SW 1271 (cell line): ENCODE measurements around the gene MAP4K3.
"Not testable (repeated sequence)": the region's sequence is repeated elsewhere in the genome, so short reads cannot be mapped to it uniquely, and the experiment has no call there.

Source experiments
- DNase-seq, 2 experiments: peaks; one replicate each; lab custom pipeline; 2025; lab: John Stamatoyannopoulos, UW

The MAP4K3 gene

DNA sequence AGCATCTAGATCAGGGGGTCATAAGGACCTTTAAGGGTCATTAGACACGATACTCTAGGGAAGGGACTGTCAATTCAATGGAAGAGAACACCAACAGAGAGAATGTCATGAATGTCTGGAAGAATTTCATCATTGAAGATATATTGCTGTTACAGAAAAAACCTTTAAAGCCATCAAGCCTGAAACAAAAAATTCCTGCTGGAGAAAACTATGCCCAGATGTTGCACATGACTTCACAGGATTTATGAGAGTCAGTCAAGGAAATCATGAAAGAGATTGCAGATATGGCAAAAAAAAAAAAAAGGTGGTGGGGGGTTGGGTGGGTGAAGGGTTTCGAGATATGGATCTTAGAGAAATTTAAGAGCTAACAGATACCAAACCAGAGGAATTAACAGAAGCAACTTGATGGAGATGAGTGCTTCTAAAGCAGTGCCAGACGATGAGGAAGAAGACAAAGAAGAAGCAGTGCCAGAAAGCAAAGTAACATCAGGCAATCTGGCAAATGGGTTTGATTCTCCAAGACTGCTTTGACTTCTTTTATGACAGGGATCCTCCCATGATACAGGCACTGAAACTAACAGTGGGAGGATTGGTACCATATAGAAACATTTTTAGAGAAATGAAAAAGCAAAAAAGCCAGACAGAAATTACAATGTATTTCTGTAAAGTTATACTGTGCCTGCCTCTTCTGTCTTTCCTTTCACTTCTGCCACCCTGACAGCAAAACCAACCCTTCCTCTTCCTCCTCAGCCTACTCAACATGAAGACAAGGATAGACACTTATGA, 28.5 kb downstream of the MAP4K3 start:
- no peak for DNase-seq

DNA sequence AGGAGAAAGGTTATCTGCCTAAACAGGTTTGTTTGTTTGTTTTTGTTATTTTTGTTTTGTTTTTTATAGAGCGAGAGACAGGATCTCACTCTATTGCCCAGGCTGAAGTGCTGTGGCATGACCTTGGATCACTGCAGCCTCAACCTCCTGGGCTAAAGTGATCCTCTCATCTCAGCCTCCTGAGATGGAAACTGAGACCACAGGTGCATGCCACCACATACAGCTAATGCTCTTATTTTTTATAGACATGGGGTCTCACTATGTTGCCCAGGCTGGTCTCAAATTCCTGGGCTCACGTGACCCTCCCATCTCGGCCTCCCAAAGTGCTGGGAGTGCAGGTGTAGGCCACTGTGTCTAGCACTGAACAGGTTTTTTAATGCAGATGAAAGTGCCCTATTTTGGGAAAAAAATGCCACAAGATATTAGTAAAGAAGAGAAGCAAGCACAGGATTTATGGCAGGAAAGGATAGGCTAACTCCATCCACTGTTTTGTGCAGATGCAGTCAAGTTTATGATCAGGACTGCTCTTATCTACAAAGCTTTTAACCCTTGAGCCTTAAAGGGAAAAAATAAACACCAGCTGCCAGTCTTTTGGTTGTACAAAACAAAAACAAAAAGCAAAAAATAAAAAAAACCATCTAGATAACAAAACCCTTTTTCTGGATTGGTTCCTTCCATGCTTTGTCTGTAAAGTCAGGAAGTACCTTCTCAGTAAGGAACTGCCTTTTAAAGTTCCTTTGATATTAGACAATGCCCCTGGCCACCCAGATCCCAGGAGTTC, 29.4 kb downstream of the MAP4K3 start:
- no peak for DNase-seq

DNA sequence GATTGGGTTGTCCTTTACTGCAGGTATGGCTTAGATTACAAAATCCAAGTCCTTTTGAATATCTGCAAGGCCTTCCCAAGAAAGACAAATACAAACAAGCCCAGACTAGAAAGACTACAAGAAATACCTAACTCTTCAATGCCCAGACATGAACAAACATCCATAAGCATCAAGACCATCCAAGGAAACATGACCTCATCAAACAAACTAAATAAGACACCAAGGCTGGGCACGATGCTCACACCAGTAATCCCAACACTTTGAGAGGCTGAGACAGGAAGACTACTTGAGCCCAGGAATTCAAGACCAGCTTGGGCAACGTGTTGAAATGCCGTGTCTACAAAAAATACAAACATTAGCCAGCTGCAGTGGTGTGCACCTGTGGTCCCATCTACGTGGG, 31.7 kb downstream of the MAP4K3 start:
- no peak for DNase-seq

DNA sequence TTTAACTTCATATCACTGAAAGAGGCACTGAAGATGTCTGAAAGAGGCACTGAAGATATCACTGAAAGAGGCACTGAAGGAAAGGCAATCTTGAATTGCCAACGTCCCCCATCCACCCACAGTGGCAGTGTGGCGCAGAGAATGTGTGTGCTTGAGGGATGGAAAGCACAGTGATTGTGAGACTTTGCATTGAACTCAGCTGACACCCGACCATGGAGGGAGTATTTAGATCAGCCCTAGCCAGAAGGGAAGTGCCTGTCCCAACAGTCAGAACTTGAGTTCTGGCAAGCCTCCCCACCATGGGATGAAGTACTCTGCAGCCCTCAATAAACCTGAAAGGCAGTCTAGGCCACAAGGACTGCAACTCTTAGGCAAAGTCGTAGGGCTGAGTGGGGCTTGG, 33.8 kb downstream of the MAP4K3 start:
- DNase-seq, result no peak

DNA sequence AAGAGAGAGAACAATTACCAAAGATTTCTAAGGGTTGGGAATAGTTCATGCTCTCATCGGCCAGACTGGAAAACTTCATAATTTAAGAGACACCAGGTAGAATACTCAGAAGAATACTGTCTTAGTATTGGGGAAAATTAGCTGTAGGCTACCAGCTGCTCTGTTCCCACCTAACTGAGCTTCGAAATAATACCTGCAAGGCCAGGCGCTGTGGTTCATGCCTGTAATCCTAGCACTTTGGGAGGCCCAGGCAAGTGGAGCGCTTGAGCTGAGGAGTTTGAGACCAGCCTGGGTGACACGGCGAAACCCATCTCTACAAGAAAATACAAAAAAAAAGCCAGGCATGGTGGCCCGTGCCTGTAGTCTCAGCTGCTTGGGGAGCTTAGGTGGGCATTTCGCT, 35.8 kb downstream of the MAP4K3 start:
- DNase-seq, result no peak

DNA sequence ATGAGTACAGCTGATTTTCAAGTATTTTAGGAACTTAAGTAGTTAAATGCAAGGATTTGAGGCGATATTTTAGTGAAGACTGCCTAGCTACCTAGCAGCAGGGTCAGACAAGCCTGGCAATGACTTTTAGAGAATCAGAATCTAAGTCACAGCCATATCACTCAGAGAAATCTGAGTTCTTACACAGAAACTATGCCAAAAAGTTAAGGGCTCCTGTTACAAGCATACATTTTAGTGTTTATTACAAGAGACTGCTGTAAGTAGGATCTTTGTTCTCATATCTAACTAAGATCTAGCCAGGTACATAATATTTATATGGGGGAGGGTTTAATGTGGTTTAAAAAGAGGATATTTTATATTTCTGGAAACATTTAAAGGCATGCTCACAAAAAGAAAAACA, 37.5 kb downstream of the MAP4K3 start:
- no peak for DNase-seq

DNA sequence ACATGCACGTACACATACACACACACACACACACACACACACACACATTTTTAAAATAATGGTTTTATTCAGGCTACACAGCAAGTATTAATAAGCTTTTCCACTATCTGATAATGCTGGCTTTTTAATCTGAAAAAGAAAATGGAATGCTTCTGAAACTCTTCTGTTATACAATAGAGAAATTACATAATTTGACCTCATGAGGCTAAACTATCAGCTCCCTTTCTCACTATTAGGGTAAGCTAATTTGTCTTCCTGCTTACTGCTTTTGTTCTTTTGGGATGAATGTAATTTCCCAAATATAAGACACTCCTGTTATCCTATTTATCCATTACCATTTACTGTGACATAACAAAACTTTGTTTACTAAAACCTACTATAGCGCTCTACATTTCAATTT, 41.8 kb downstream of the MAP4K3 start:
- no peak for DNase-seq

DNA sequence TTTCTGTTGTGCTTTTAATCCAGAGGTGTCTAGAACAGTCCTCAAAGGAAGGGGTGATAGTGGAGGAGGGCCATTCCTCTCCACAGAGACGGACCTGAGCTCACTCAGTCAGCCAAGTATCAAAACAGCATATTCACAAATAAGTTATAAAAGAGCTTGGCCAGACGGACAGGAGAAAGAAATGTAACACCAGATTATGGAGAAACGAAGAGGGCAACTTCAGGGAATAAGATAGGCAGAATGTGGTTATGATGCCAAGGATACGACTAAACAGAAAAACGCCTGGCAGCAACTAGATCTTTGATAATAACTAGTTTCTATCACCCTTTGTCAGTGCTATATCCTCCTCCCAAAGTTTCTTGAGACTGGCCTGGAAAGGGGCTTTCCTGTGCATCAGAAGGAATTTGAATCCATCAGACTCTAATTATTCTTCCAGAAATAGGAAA, 42.5 kb downstream of the MAP4K3 start:
- DNase-seq, result no peak

DNA sequence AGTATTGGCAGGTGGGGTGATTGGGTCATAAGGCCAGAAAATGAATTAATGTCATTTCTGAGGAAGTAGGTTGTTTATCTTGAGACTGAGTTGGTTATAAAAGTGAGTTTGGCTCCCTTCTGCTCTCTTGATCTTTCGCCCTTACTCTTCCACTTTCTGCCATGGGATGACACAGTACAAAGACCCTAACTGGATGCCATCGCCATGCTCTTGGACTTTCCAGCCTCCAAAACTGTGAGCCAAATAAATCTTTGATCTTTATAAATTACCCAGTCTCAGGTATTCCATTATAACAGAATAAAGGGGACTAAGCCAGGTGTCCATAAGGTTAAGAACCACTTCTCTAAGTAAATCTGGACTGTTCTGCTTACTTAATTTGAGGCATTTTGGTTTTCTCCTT, 44.4 kb downstream of the MAP4K3 start:
- no peak for DNase-seq

DNA sequence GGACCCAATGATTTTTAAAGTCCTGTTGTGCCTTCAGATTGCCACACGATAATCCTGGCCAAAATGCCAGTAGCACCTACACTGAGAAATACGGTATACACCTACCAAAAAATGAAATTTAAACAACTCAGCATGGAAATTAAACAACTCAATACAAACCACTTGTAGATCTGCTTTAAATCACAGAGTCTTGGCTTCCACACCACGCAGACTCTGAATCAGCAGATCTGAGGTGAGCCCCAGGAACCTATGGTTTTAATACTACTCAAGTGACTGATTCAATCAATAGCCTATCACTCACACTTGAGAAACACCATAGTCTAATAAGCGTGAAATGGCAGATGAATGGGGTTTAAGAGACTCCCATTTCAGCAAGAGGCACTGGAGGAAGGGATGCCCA, 46.9 kb downstream of the MAP4K3 start:
- no peak for DNase-seq

DNA sequence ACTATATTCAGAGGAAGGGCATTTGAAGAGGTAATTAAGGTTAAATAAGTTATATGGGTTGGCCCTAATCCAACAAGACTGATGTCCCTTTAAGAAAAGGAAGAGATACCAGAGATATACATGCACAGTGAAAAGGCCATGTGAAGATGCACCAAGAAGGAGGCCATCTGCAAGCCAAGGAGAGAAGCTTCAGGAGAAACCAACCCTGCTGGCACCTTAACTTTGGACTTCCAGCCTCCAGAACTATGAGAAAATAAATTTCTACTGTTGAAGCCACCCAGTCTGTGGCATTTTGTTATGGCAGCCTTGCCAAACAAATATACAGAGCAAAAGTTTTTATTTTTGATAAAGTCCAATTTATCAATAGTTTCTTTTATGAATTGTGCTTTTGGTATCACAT, 51.0 kb downstream of the MAP4K3 start:
- DNase-seq, result no peak

DNA sequence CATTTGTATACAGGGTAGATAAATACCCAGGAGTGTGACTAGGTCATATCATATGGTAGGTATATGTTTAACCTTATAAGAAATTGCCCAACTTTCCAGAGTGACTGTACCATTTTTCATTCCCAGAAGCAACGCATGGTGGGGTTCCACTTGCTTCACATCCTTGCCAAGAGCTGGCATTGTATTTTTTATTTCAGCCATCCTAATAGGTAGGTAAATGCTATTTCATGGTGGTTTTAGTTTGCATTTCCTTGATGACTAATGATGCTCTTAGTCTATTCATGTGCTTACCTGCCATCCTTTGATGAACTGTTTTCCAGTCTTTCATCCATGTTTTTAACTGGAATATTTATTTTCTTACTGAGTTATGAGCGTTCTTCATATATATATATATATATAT, 51.9 kb downstream of the MAP4K3 start:
- no peak for DNase-seq

DNA sequence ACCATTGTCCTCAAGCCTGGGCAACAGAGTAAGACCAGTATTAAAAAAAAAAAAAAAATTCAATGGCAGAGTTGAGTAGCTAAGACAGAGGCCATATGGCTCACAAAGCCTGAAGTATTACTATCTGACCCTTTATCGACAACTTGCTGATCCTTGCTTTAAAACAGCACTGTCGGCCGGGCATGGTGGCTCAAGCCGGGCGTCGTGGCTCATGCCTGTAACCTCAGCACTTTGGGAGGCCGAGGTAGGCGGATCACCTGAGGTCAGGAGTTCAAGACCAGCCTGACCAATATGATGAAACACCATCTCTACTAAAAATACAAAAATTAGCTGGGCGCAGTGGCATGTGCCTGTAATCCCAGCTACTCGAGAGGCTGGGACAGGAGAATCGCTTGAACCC, 53.0 kb downstream of the MAP4K3 start:
- not testable (repeated sequence) for DNase-seq

DNA sequence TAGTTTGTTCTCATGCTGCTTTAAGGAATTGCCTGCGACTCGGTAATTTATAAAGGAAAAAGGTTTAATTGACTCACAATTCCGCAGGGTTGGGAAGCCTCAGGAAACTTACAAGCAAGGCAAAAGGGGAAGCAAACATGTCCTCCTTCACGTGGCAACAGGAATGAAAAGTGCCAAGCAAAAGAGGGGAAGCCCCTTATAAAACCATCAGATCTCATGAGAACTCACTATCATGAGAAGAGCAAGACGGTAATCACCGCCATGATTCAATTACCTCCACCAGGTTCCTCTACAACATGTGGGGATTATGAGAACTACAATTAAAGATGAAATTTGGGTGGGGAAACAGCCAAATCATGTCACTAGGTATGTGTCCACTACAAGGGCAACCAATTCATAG, 53.9 kb downstream of the MAP4K3 start:
- DNase-seq, result no peak

DNA sequence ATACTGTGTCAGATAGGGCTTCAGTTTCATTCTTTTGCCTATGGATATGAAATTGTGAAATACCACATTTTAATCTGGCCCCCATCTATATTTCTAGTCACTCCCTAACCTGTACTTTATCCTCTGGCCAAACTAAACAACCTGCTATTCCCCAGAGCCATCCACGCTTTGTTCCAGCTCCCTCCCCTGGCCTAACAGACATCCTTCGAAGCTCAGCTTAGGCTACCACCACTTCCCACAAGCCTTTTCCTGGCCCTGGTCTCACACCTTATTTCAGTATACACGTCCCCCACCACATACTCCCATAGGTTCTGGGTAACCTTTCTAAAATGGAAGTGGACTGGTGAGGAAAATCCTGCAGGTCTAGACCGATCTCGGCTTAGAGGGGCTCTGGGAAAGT, 55.4 kb downstream of the MAP4K3 start:
- no peak for DNase-seq

DNA sequence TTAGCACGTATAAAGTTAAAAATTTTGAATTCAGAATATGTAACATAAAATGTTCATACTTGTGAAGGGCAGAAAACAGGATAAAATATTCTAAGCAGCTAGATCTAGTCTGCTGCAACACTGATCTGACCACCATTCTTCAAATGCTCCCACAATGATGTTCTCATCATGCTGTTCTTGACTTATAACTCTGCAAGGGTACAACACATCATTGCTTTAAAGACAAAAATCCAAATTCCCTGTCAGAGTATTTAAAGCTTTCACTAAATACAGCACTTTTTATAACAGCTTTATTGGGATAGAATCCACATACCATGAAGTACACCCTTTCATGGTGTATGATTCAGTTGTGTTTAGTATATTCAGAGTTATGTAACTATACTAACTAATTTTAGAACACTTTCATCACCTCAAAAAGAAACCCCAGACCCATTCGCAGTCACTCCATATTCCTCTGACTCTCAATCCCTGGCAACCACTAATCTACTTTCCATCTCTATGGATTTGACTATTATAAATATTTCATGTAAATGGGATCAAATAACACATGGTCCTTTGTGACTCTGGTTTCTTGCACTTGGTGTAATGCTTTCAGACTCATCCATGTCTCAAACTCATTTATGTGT, 56.4 kb downstream of the MAP4K3 start:
- no peak for DNase-seq

DNA sequence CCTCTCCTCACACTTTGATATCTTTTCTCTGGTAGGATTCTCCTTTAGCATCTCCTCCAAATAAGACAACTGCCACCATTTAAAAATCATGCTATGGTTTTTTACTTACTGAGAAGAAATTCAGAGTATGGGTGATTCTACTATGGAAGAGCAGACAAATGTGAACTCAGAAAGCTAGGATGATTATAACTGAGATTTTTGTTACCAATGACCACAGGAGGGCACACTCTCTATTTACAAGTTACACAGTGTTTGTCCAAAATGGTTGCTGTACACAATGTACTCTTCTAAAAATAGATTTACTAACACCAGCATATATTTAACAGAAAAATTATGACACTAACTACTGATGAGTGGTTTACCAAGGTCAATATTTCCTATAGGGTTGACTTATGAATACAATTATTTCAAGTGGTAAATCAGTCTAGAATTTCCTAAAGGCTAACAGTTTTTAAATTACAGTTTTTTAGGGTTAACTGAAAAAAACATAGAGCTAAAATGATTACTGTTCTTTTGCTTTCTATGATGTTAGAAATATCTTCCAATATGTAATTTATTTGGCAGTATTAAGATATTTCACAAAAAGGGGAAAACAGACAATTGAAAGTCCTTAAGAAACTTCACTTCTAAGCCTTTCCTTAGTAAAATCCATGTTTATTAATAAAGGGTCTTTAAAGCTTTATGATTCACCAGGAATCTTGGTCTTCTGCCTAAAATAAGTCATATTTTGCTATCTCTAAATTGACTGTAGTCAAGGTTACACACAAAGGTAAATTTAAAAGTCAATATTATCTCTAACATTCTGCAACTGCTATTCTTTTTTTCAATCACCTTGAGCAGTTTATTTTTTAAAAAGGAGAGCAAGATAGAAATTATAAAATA, 57.2 kb downstream of the MAP4K3 start:
- peak in 1 of 2 experiments; percentile 80 for DNase-seq

DNA sequence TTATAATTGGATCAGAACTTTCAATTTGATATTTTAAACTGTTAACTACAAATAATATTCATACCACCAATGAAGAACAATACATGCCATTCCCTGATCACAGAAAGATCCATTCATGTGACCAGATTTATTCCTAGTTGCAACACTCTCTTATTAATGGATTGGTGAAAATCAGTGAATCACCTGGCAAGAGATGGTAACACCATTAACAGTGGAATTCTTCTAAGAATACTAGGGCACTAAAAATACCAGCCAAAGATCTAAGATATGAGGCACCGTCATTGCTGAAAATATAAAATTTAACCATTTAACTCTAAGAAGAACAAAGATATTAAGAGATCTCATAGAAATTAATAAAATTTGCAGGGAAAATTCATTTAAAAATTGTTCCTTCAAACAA, 58.1 kb downstream of the MAP4K3 start:
- DNase-seq, result no peak

DNA sequence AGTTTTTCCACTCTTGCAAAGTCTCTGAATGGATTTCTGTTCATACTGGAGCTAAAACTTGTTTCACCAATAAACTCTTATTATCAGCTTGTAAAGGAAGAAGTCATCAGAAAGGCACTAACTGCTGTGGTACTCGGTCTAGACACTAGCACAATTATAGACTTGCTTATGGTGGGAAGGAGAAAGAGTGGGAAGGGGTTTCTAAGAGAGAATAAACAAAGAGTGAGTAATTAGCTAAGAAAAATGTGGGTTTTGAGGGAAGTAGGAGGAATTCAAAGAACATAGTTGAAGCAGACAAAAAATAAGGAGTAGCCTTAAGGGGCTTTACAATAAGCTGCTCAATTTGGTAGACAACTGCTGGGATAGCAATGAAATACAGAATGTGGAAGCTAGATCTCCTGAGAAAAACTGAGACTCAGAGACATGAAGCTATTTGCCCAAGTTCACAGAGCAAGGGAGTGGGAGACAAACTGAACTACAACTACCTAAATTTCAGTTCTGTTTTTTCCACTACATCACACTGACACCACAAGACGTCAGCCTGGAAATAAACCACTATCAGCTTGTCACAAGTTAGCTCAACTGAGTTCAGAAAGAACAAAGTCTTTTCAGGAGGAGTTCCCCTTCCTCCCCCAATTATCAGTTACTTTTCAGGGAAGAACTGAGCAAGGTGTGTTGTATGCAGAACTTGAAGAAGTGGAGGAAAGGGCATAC, 59.7 kb downstream of the MAP4K3 start:
- DNase-seq, result no peak

DNA sequence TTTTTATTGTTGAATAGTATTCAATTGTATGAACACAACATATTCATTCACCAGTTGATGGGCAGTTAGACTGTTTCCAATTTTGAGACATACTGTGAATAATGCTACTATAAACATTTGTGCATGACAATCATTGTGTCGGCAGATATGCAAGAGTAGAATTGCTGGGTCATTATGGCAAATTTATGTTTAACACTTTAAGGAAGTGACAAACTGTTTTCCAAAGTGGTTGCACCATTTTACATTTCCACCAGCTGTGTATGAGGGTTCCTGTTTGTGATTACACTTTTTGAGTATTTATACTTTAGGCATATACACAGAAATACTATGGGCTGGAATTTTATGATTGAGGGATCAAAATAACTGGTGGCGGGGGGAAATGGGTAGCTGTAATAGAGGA, 61.2 kb downstream of the MAP4K3 start:
- DNase-seq, result no peak

DNA sequence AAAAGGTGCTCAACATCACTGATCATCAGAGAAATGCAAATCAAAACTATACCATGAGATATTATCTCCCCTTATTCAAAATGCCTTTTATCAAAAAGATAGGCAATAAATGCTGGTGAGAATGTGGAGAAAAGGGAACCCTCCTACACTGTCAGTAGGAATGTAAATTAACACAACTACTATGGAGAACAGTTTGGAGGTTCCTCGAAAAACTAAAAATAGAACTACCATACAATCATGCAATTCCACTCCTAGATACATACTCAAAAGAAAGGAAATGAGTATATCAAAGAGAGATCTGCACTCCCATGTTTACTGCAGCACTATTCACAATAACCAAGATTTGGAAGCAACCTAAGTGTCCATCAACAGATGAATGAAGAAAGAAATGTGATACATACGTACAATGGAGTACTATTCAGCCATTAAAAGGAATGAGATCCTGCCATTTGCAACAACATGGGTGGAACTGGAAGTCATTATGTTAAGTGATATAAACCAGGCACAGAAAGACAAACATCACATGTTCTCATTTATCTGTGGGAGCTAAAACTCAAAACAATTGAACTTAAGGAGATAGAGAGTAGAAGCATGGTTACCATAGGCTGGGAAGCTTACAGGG, 63.8 kb downstream of the MAP4K3 start:
- DNase-seq, result no peak
